Mucosa of gallbladder (tissue), 1 donor: ENCODE measurements around the gene AIF1L. TPM values are rescaled to one million over a fixed set of nuclear protein-coding genes. Genes with fewer than 3 reads are reported as not detected.

ENCODE experiments used
- DNase-seq: peaks from one replicate; pipeline ENCODE4 v3.0.0-alpha.2; 2020; ENCODE audit warnings: low spot score
- total RNA-seq: library from RNA; stranded (reverse); gene quantifications from one replicate; pipeline ENCODE4 v1.2.1, GENCODE V29; 2021
- donor health status: DM: no; HTN: no; CAD: no.

The AIF1L gene
- total RNA-seq, 1 donor from 2014 or later: 7.0 TPM

GRCh38 chr9:131167146-131167692, 70.9 kb downstream of the AIF1L start:
- DNase-seq: no peak

- no peak for DNase-seq
These were observed 71.6 kb downstream of the AIF1L start for GRCh38 chr9:131167936-131168335.

- no peak for DNase-seq
These were observed 73.4 kb downstream of the AIF1L start for GRCh38 chr9:131169563-131170240.

Other genes starting within 250 kb of the AIF1L start
- gene QRFP, start 199.7 kb upstream of the AIF1L start, total RNA-seq: not detected
- gene FIBCD1, start 157.3 kb upstream of the AIF1L start, total RNA-seq: 6.0 TPM
- 14.2 TPM for gene LAMC3, start 87.4 kb upstream of the AIF1L start, total RNA-seq
- 52.1 TPM for gene NUP214, start 29.1 kb downstream of the AIF1L start, total RNA-seq
- 7.5 TPM for gene FAM78A, start 180.0 kb downstream of the AIF1L start, total RNA-seq
- gene PLPP7, start 193.2 kb downstream of the AIF1L start, total RNA-seq: 7.2 TPM